ENCODE measurements around the gene LARP4B. TPM values are rescaled to one million over a fixed set of nuclear protein-coding genes. Genes with fewer than 3 reads are reported as not detected.

LARP4B gene
- total and polyA plus RNA-seq, 2 donors (not counting 3 experiments of a cell fraction or from before 2014, with no cell fraction given): 27.4 to 101 TPM

DNA sequence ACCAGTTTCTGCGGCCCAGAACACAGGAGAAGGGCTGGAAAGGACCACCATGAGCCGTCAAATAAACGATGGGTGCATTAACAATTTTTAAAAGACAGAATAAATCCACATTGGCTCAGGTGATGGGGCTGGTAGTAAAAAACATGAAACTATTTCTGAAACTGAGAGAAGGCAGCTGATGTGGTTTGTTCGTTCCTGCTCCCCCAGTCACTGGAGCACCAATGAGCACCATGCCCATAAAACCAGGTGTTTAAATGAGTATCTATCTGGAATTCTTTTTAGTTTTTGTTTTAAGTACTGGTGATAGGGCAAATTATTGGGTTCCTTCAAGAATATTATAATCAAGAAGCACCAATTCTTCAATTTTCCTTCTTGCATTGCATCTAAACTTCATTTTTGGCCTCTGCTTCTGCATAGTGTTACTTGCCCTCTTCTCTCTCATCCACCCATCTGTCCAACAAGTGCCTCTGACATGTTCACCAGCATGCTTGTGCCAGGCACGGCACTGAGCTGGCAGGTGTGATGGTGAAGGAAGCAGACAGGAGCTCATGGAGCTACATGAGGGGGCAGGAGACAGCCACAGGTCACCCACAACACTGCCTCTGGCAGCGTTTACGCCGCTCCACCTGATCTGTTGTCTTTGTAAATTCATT is 65.5 kb downstream of the LARP4B start:
- H3K9me3 ChIP-seq (replicated peaks; ENCODE audit: control insufficient read depth, insufficient read depth, low read length): no peaks in the 10 kb centered on the region
- H3K4me1 ChIP-seq (ENCODE audit: control insufficient read depth, extremely low read depth, insufficient read depth, low read length): no peaks in the 10 kb centered on the region
- H2AFZ ChIP-seq (ENCODE audit: low read depth, low read length): no peak overlapping the region
- no peak overlapping the region for H3K9ac ChIP-seq (replicated peaks; ENCODE audit: extremely low read depth, insufficient read depth, low read length)
- peaks cover 9 to 20% of the 10 kb centered on the region in 2 experiments for H3K36me3 ChIP-seq (ENCODE audit: control insufficient read depth in 2 of 2, extremely low read depth in 1 of 2, insufficient read depth in 2 of 2, low read length in 2 of 2)
- H4K20me1 ChIP-seq (replicated peaks; ENCODE audit: control insufficient read depth, extremely low read depth, insufficient read depth, low read length): no peaks in the 10 kb centered on the region
- DNase-seq (ENCODE audit: low read depth, low spot score) (no peak), FAIRE-seq (no peak)
- no peaks in the 10 kb centered on the region for H3K9me1 ChIP-seq (replicated peaks; ENCODE audit: control insufficient read depth, extremely low read depth, insufficient read depth, low read length)
- H3K4me2 ChIP-seq (ENCODE audit: insufficient read depth, low read length): no peak overlapping the region
- no peak overlapping the region for H3K27ac ChIP-seq (ENCODE audit: insufficient read depth, low read depth, low read length)
- BruUV-seq (replicated peaks): no TSS peak
- dilution Hi-C loops (cut with MboI; ENCODE audit: extremely low pct_ligation_motif_present, low sequenced_read_pairs): no loop called here
- intact Hi-C loops (cut with micrococcal nuclease): no loop called here
- TF ChIP-seq EZH2 (IDR thresholded peaks at IDR 0.05; ENCODE audit: borderline replicate concordance, low read depth, low read length, severe bottlenecking) (no peak), CTCF (IDR thresholded peaks at IDR 0.05; ENCODE audit: extremely low read depth in 1 of 2, insufficient read depth in 1 of 2, low read depth in 1 of 2, low read length in 2 of 2) (no peak), MYC (IDR thresholded peaks at IDR 0.05; ENCODE audit: low read depth, low read length) (no peak), POLR2A (IDR thresholded peaks at IDR 0.05; ENCODE audit: low read depth, low read length) (no peak), JUN (IDR thresholded peaks at IDR 0.05; ENCODE audit: borderline replicate concordance, insufficient read depth, insufficient read length, low read depth) (no peak), POLR2AphosphoS5 (IDR thresholded peaks at IDR 0.05; ENCODE audit: insufficient read depth, low read depth, low read length) (no peak), GATA2 (IDR thresholded peaks at IDR 0.05; ENCODE audit: insufficient read depth, insufficient read length, low read depth, low read length) (no peak), FOS (IDR thresholded peaks at IDR 0.05; ENCODE audit: borderline replicate concordance, insufficient read depth, low read length) (no peak)
- TF ChIP-seq, protein P1, sequence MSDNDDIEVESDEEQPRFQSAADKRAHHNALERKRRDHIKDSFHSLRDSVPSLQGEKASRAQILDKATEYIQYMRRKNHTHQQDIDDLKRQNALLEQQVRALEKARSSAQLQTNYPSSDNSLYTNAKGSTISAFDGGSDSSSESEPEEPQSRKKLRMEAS (IDR thresholded peaks at IDR 0.05; ENCODE audit: insufficient read depth, insufficient read length): no peak
- H3K79me2 ChIP-seq (ENCODE audit: control insufficient read depth, insufficient read depth, low read length): peaks cover 47% of the 10 kb centered on the region
- POLR2A ChIA-PET: no interaction called here
- CTCF ChIA-PET: interaction anchor here (1.7 kb wide), 1 partner anchor 9 kb away, joined by 4 read pairs; no protein-coding TSS in a partner anchor
- no peak overlapping the region for H3K4me3 ChIP-seq (replicated peaks in 1 of 3; ENCODE audit: insufficient read depth in 1 of 3, low read depth in 1 of 3, low read length in 3 of 3)
- no peaks in the 10 kb centered on the region for H3K27me3 ChIP-seq (ENCODE audit: control insufficient read depth in 2 of 2, insufficient read depth in 2 of 2, low read length in 2 of 2)

Data from endothelial cell of umbilical vein (primary cell).